Measurements from ENCODE around the gene MRTFA.

GRCh38 chr22:40651057-40651456 is 14.5 kb upstream of the MRTFA start:
- no peak for TF ChIP-seq GTF2F1 (IDR thresholded peaks at IDR 0.05; ENCODE audit: low read depth, low read length)
- no peak for TF ChIP-seq BACH1 (tag; IDR thresholded peaks at IDR 0.05)
- TF ChIP-seq NCOA4 (IDR thresholded peaks at IDR 0.05; ENCODE audit: partially characterized antibody) = no peak
- TF ChIP-seq, protein P1, sequence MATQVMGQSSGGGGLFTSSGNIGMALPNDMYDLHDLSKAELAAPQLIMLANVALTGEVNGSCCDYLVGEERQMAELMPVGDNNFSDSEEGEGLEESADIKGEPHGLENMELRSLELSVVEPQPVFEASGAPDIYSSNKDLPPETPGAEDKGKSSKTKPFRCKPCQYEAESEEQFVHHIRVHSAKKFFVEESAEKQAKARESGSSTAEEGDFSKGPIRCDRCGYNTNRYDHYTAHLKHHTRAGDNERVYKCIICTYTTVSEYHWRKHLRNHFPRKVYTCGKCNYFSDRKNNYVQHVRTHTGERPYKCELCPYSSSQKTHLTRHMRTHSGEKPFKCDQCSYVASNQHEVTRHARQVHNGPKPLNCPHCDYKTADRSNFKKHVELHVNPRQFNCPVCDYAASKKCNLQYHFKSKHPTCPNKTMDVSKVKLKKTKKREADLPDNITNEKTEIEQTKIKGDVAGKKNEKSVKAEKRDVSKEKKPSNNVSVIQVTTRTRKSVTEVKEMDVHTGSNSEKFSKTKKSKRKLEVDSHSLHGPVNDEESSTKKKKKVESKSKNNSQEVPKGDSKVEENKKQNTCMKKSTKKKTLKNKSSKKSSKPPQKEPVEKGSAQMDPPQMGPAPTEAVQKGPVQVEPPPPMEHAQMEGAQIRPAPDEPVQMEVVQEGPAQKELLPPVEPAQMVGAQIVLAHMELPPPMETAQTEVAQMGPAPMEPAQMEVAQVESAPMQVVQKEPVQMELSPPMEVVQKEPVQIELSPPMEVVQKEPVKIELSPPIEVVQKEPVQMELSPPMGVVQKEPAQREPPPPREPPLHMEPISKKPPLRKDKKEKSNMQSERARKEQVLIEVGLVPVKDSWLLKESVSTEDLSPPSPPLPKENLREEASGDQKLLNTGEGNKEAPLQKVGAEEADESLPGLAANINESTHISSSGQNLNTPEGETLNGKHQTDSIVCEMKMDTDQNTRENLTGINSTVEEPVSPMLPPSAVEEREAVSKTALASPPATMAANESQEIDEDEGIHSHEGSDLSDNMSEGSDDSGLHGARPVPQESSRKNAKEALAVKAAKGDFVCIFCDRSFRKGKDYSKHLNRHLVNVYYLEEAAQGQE (IDR thresholded peaks at IDR 0.05; ENCODE audit: borderline replicate concordance) = no peak
- TF ChIP-seq, protein P1 (CRISPR knock-in tag; IDR thresholded peaks at IDR 0.05; ENCODE audit: low read depth) = no peak
- TF ChIP-seq HIVEP1 (CRISPR knock-in tag; IDR thresholded peaks at IDR 0.05) = no peak
- TF ChIP-seq, protein P2, sequence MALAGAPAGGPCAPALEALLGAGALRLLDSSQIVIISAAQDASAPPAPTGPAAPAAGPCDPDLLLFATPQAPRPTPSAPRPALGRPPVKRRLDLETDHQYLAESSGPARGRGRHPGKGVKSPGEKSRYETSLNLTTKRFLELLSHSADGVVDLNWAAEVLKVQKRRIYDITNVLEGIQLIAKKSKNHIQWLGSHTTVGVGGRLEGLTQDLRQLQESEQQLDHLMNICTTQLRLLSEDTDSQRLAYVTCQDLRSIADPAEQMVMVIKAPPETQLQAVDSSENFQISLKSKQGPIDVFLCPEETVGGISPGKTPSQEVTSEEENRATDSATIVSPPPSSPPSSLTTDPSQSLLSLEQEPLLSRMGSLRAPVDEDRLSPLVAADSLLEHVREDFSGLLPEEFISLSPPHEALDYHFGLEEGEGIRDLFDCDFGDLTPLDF (CRISPR knock-in tag; IDR thresholded peaks at IDR 0.05) = no peak
- no peak for TF ChIP-seq PKNOX1 (IDR thresholded peaks at IDR 0.05)
- no peak for TF ChIP-seq ATF7 (IDR thresholded peaks at IDR 0.05)
- no peak for TF ChIP-seq JUN (IDR thresholded peaks at IDR 0.05; ENCODE audit: borderline replicate concordance, low read depth, low read length)
- no peak for TF ChIP-seq JUN (CRISPR knock-in tag; IDR thresholded peaks at IDR 0.05; ENCODE audit: borderline replicate concordance)
- TF ChIP-seq ELF4 (CRISPR knock-in tag; IDR thresholded peaks at IDR 0.05) = no peak
- no peak for TF ChIP-seq XRCC5 (IDR thresholded peaks at IDR 0.05; ENCODE audit: low read depth, low read length)
- TF ChIP-seq CTCF (IDR thresholded peaks at IDR 0.05 in 2 of 3, conservative IDR thresholded peaks at IDR 0.05 in 1 of 3; ENCODE audit: insufficient read depth in 2 of 3, low read depth in 1 of 3, low read length in 3 of 3) = no peak
- no peak for TF ChIP-seq ZNF12 (CRISPR knock-in tag; IDR thresholded peaks at IDR 0.05)
